Keratinocyte (primary cell): ENCODE data around the gene GAD2. TPM values are rescaled to one million over a fixed set of nuclear protein-coding genes. Genes with fewer than 3 reads are reported as not detected.

Experiments used
- DNase-seq: peaks from one replicate; pipeline ENCODE4 v3.0.0-alpha.2; 2011; ENCODE audit warnings: low read depth, missing footprints, low spot score
- FAIRE-seq: peaks from 2 replicates; lab custom pipeline; 2011; peaks lifted over from hg19 to GRCh38; lab: Jason Lieb, UNC
- H2AFZ ChIP-seq: 2 replicates; pipeline ENCODE4 v1.6.0; 2012; ENCODE audit warnings: low read length, control low read depth, inconsistent platforms; ENCODE audit not compliant: control insufficient read depth
- H3K27ac ChIP-seq: 2 replicates; pipeline ENCODE4 v1.5.1; 2011; ENCODE audit warnings: low read length; ENCODE audit not compliant: control insufficient read depth, insufficient read depth
- H3K27me3 ChIP-seq: 3 replicates; pipeline ENCODE4 v1.6.0; 2011; ENCODE audit warnings: low read length; ENCODE audit not compliant: control insufficient read depth, insufficient read depth; ENCODE audit errors: extremely low read depth
- H3K36me3 ChIP-seq, 2 experiments: 2 replicates in 1 of 2; 3 replicates in 1 of 2; pipeline ENCODE4 v1.5.1; 2011; ENCODE audit warnings: low read length in 2 of 2, mild to moderate bottlenecking in 1 of 2; ENCODE audit not compliant: control insufficient read depth in 2 of 2, insufficient read depth in 2 of 2; ENCODE audit errors: extremely low read depth in 1 of 2
- H3K4me1 ChIP-seq: 3 replicates; pipeline ENCODE4 v1.5.1; 2011; ENCODE audit warnings: low read length; ENCODE audit not compliant: control insufficient read depth, insufficient read depth; ENCODE audit errors: extremely low read depth
- H3K4me2 ChIP-seq: 3 replicates; pipeline ENCODE4 v1.6.0; 2011; ENCODE audit warnings: low read depth, low read length; ENCODE audit not compliant: control insufficient read depth, insufficient read depth; ENCODE audit errors: extremely low read depth
- H3K4me3 ChIP-seq, 3 experiments: fragments of 200-600 bp in 1 of 3; sonication (generic) in 1 of 3; 2 replicates in 2 of 3; 3 replicates in 1 of 3; pipeline ENCODE4 v1.5.1; 2011 to 2016; ENCODE audit warnings: low read length in 3 of 3, mild to moderate bottlenecking in 3 of 3, control low read depth in 2 of 3, inconsistent platforms in 1 of 3, low read depth in 1 of 3, mixed read lengths in 1 of 3, mixed run types in 1 of 3, moderate library complexity in 1 of 3; ENCODE audit not compliant: control insufficient read depth in 2 of 3, insufficient read depth in 2 of 3; ENCODE audit errors: extremely low read depth in 1 of 3
- H3K79me2 ChIP-seq: 2 replicates; pipeline ENCODE4 v1.6.0; 2012; ENCODE audit warnings: low read length; ENCODE audit not compliant: control insufficient read depth, insufficient read depth
- H3K9ac ChIP-seq: 3 replicates; pipeline ENCODE4 v1.6.0; 2011; ENCODE audit warnings: low read length; ENCODE audit not compliant: control insufficient read depth, insufficient read depth; ENCODE audit errors: extremely low read depth
- H3K9me1 ChIP-seq: 3 replicates; pipeline ENCODE4 v1.6.0; 2011; ENCODE audit warnings: low read length; ENCODE audit not compliant: control insufficient read depth, insufficient read depth; ENCODE audit errors: extremely low read depth
- H3K9me3 ChIP-seq: 2 replicates; pipeline ENCODE4 v1.5.1; 2012; ENCODE audit warnings: low read depth, low read length; ENCODE audit not compliant: control insufficient read depth
- H4K20me1 ChIP-seq: 3 replicates; pipeline ENCODE4 v1.6.0; 2011; ENCODE audit warnings: low read length; ENCODE audit not compliant: control insufficient read depth, insufficient read depth; ENCODE audit errors: extremely low read depth
- EZH2 ChIP-seq: IDR thresholded peaks from one replicate; pipeline ENCODE4 v1.6.1; 2012; ENCODE audit warnings: inconsistent platforms, mild to moderate bottlenecking, low read length, moderate library complexity
- dilution Hi-C: fragments of 300-500 bp; cut with MboI; formaldehyde crosslinking; loops from one replicate; pipeline ENCODE4 v1.7.0; 2020; ENCODE audit warnings: low sequenced_read_pairs; ENCODE audit not compliant: extremely low pct_ligation_motif_present
- polyA minus RNA-seq, 3 experiments: library from RNA; depleted of rRNA, polyadenylated mRNA; stranded (reverse); fragments of >200 nt; gene quantifications; 1 replicate in 1 of 3; 2 replicates in 1 of 3; 3 replicates in 1 of 3; pipeline ENCODE4 v1.2.3, GENCODE V29; 2011
- polyA plus RNA-seq, 5 experiments: library from polyadenylated mRNA; depleted of rRNA in 3 of 5; stranded (reverse) in 3 of 5; stranded (forward) in 1 of 5; unstranded in 1 of 5; fragments of >200 nt; gene quantifications; 1 replicate in 1 of 5; 2 replicates in 3 of 5; 3 replicates in 1 of 5; pipeline versions ENCODE4 v1.2.1 to v1.2.3, GENCODE V29; 2011 to 2012; ENCODE audit warnings: missing spikeins in 2 of 5, low read depth in 1 of 5, low replicate concordance in 1 of 5
- TF ChIP-seq, protein P1 (sequence below), 3 experiments: IDR thresholded peaks in 1 of 3; conservative IDR thresholded peaks in 1 of 3; optimal IDR thresholded peaks in 1 of 3; 2 replicates in 2 of 3; 3 replicates in 1 of 3; pipeline versions ENCODE3 to v1.5.1; 2011; ENCODE audit warnings: low read length in 3 of 3, mild to moderate bottlenecking in 3 of 3, moderate library complexity in 2 of 3, control low read depth in 1 of 3, inconsistent platforms in 1 of 3; ENCODE audit not compliant: insufficient read depth in 2 of 3; ENCODE audit errors: extremely low read depth in 1 of 3

GAD2 gene
- not detected in 3 replicates for polyA plus RNA-seq
- polyA plus RNA-seq (2011; ENCODE audit: low read depth): not detected
- not detected in 2 replicates for polyA plus RNA-seq (2011; cell fraction: cytosol; rRNA removed)
- polyA plus RNA-seq (2011; cell fraction: nucleus; rRNA removed): not detected in 2 replicates
- polyA plus RNA-seq (2012; ENCODE audit: low replicate concordance): not detected in 2 replicates
- polyA minus RNA-seq: not detected in 3 replicates
- not detected for polyA minus RNA-seq (2011; cell fraction: cytosol; rRNA and poly(A)+ RNA removed)
- not detected in 2 replicates for polyA minus RNA-seq (2011; cell fraction: nucleus; rRNA and poly(A)+ RNA removed)

DNA sequence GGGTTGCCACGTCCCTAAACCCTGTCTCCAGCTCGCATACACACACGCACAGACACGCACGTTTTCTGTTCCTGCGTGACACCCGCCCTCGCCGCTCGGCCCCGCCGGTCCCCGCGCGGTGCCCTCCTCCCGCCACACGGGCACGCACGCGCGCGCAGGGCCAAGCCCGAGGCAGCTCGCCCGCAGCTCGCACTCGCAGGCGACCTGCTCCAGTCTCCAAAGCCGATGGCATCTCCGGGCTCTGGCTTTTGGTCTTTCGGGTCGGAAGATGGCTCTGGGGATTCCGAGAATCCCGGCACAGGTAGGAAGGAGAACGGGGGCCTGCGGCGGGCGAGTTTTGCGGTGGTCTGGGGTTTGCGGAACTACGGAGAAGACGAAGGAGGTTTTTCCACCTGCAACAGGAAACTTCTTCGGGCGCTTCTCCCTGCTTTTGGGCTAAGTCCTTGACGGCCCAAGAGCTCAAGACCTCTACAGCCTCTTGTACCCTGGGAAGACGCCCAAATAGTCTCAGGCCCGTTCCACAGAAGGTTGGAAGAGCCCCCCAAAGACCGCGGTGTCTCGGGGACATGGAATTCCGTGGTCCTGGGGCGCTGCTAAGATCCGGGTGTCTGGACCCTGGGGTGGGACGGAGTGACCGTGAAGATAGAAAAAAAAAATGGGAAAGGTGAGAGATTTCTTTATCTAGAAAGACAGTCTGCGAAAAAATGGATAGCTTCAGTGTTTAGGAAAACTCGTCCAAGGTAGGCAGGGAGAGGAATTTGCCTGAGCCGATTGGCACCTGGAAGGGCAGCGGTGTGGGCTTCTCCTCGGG is at the start of gene GAD2:
TSS of gene GAD2 (plus strand) at position 190 of the 811 bp plus-strand sequence. CDS start at position 226, 36 bp downstream.
- Histone ChIP-seq H3K9me1 (no peaks in the 10 kb centered on the region), H3K27me3 (peaks cover 73% of the 10 kb centered on the region), H3K4me2 (no peak within 1 kb of the TSS), H2AFZ (no peak within 1 kb of the TSS), H3K9me3 (no peaks in the 10 kb centered on the region), H3K79me2 (no peaks in the 10 kb centered on the region), H3K9ac (no peak within 1 kb of the TSS), H3K4me3 (no peak within 1 kb of the TSS), H3K4me1 (no peaks in the 10 kb centered on the region), H4K20me1 (no peaks in the 10 kb centered on the region), H3K27ac (no peak within 1 kb of the TSS), H3K36me3 (no peaks in the 10 kb centered on the region)
- dilution Hi-C loops: no loop called here
- no peak for DNase-seq
- TF ChIP-seq, protein P1, sequence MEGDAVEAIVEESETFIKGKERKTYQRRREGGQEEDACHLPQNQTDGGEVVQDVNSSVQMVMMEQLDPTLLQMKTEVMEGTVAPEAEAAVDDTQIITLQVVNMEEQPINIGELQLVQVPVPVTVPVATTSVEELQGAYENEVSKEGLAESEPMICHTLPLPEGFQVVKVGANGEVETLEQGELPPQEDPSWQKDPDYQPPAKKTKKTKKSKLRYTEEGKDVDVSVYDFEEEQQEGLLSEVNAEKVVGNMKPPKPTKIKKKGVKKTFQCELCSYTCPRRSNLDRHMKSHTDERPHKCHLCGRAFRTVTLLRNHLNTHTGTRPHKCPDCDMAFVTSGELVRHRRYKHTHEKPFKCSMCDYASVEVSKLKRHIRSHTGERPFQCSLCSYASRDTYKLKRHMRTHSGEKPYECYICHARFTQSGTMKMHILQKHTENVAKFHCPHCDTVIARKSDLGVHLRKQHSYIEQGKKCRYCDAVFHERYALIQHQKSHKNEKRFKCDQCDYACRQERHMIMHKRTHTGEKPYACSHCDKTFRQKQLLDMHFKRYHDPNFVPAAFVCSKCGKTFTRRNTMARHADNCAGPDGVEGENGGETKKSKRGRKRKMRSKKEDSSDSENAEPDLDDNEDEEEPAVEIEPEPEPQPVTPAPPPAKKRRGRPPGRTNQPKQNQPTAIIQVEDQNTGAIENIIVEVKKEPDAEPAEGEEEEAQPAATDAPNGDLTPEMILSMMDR (optimal IDR thresholded peaks at IDR 0.05 in 1 of 3, IDR thresholded peaks at IDR 0.05 in 1 of 3, conservative IDR thresholded peaks at IDR 0.05 in 1 of 3; ENCODE audit: extremely low read depth in 1 of 3, insufficient read depth in 2 of 3, low read length in 3 of 3): no peak
- TF ChIP-seq EZH2: peak; percentile 7
- no peak for FAIRE-seq

DNA sequence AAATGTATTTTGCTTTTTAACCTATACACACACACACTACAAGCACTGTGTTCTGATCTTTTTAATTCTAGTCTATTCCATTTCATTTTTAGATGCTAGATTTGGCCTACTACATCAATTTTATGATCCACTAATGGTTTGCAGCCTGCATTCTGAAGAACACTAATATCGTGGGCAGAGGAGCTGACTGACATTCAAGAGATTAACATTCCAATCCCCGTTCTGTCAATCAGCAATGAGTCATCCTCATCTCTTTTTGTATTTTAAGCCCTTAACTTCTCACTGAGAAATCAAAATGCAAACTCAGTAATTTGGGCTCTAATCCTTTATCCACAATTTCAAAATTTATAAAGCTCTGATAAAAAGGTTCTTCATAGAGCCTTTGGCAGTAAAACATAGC is 47.1 kb upstream of the GAD2 start:
- H3K36me3 ChIP-seq: no peaks in the 10 kb centered on the region
- no peak for FAIRE-seq
- no peak overlapping the region for H2AFZ ChIP-seq
- dilution Hi-C loops: no loop called here
- no peaks in the 10 kb centered on the region for H3K27me3 ChIP-seq
- no peak for TF ChIP-seq EZH2
- TF ChIP-seq, protein P1 (optimal IDR thresholded peaks at IDR 0.05 in 1 of 3, IDR thresholded peaks at IDR 0.05 in 1 of 3, conservative IDR thresholded peaks at IDR 0.05 in 1 of 3; ENCODE audit: extremely low read depth in 1 of 3, insufficient read depth in 2 of 3, low read length in 3 of 3): no peak
- no peak overlapping the region for H3K4me3 ChIP-seq
- H3K9me1 ChIP-seq: no peaks in the 10 kb centered on the region
- no peaks in the 10 kb centered on the region for H4K20me1 ChIP-seq
- no peaks in the 10 kb centered on the region for H3K4me1 ChIP-seq
- no peak overlapping the region for H3K4me2 ChIP-seq
- DNase-seq: no peak
- H3K9me3 ChIP-seq: no peaks in the 10 kb centered on the region
- no peak overlapping the region for H3K27ac ChIP-seq
- H3K79me2 ChIP-seq: no peaks in the 10 kb centered on the region
- no peak overlapping the region for H3K9ac ChIP-seq
